Measurements from ENCODE around the gene MRLN. TPM values are rescaled to one million over a fixed set of nuclear protein-coding genes. Genes with fewer than 3 reads are reported as not detected.

The MRLN gene
- polyA plus RNA-seq, 1 of the 3 experiments (the other 2 are of a cell fraction): not detected

GRCh38 chr10:59713196-59713821 lies 39.9 kb downstream of the MRLN start:
- Histone ChIP-seq H2AFZ (ENCODE audit: low read depth) (no peak overlapping the region), H3K27ac (ENCODE audit: low read depth in 2 of 2, low read length in 1 of 2) (no peak overlapping the region), H3K4me2 (no peak overlapping the region), H3K9me3 (no peaks in the 10 kb centered on the region), H3F3A (replicated peaks; ENCODE audit: insufficient read depth) (peaks cover 4% of the 10 kb centered on the region), H3K9ac (no peak overlapping the region), H3K79me2 (ENCODE audit: insufficient read depth) (no peaks in the 10 kb centered on the region), H3K9me2 (no peaks in the 10 kb centered on the region), H4K20me1 (ENCODE audit: insufficient read depth) (no peaks in the 10 kb centered on the region), H3K36me3 (replicated peaks in 1 of 2; ENCODE audit: control insufficient read depth in 1 of 2, insufficient read depth in 2 of 2, low read length in 1 of 2) (no peaks in the 10 kb centered on the region), H3K27me3 (ENCODE audit: insufficient read depth) (peaks cover 6% of the 10 kb centered on the region; the same call in 1 of the 2 replicates), H3K4me1 (ENCODE audit: control insufficient read depth in 1 of 2, insufficient read depth in 2 of 2, low read depth in 1 of 2, low read length in 1 of 2) (peaks cover 0 to 21% of the 10 kb centered on the region in 2 experiments; a peak in 2 of 4 replicates), H3K4me3 (ENCODE audit: low read depth in 2 of 2, low read length in 1 of 2) (no peak overlapping the region)
- POLR2A ChIA-PET: no interaction called here
- 66% methylated on average over 7 of the region's 7 CpGs for WGBS (ENCODE audit: low lambda C conversion rate)
- no peak for TF ChIP-seq RCOR1 (IDR thresholded peaks at IDR 0.05; ENCODE audit: low read length)
- no peak for TF ChIP-seq SIN3A (IDR thresholded peaks at IDR 0.05; ENCODE audit: borderline replicate concordance, low read depth, low read length)
- no peak for TF ChIP-seq USF1 (IDR thresholded peaks at IDR 0.05; ENCODE audit: borderline replicate concordance, low read depth)
- no peak for TF ChIP-seq TAF1 (IDR thresholded peaks at IDR 0.05; ENCODE audit: borderline replicate concordance, low read depth, low read length)
- TF ChIP-seq SMC3 (IDR thresholded peaks at IDR 0.05; ENCODE audit: low read depth, low read length): no peak
- TF ChIP-seq MXI1 (IDR thresholded peaks at IDR 0.05; ENCODE audit: low read depth, low read length): no peak
- no peak for TF ChIP-seq IRF3 (IDR thresholded peaks at IDR 0.05; ENCODE audit: low read depth, low read length)
- TF ChIP-seq EZH2phosphoT487 (IDR thresholded peaks at IDR 0.05; ENCODE audit: borderline replicate concordance, low read depth): no peak
- CTCF ChIA-PET: interaction anchor here (1.5 kb wide), 1 partner anchor 87 kb away, joined by 5 read pairs; no protein-coding TSS in a partner anchor
- DNase-seq: no peak

GRCh38 chr10:59711871-59712494 lies 41.3 kb downstream of the MRLN start:
- H3K36me3 ChIP-seq (replicated peaks in 1 of 2; ENCODE audit: control insufficient read depth in 1 of 2, insufficient read depth in 2 of 2, low read length in 1 of 2): no peaks in the 10 kb centered on the region
- H2AFZ ChIP-seq (ENCODE audit: low read depth): no peak overlapping the region
- CTCF ChIA-PET: interaction anchor here (0.6 to 1.5 kb wide), 6 partner anchors 79 to 189 kb away, joined by 3 to 5 read pairs (median 4); no protein-coding TSS in a partner anchor
- H3K27me3 ChIP-seq (ENCODE audit: insufficient read depth): peaks cover 6% of the 10 kb centered on the region; the same call in 1 of the 2 replicates
- H3K4me3 ChIP-seq (ENCODE audit: low read depth in 2 of 2, low read length in 1 of 2): no peak overlapping the region
- no peaks in the 10 kb centered on the region for H3K79me2 ChIP-seq (ENCODE audit: insufficient read depth)
- H3K4me2 ChIP-seq: no peak overlapping the region
- no peaks in the 10 kb centered on the region for H3K9me2 ChIP-seq
- peak overlapping the region in 1 of 2 experiments; percentile 24; a peak in 1 of 4 replicates for H3K27ac ChIP-seq (ENCODE audit: low read depth in 2 of 2, low read length in 1 of 2)
- H4K20me1 ChIP-seq (ENCODE audit: insufficient read depth): no peaks in the 10 kb centered on the region
- peaks cover 0 to 23% of the 10 kb centered on the region in 2 experiments; a peak in 2 of 4 replicates for H3K4me1 ChIP-seq (ENCODE audit: control insufficient read depth in 1 of 2, insufficient read depth in 2 of 2, low read depth in 1 of 2, low read length in 1 of 2)
- H3K9ac ChIP-seq: no peak overlapping the region
- H3K9me3 ChIP-seq: no peaks in the 10 kb centered on the region
- peaks cover 4% of the 10 kb centered on the region for H3F3A ChIP-seq (replicated peaks; ENCODE audit: insufficient read depth)
- DNase-seq: peak; percentile 68
- POLR2A ChIA-PET: interaction anchor here (1.0 kb wide), 1 partner anchor 195 kb away, joined by 4 read pairs; the partner anchor contains the start of gene CCDC6
- WGBS (ENCODE audit: low lambda C conversion rate): 30% methylated on average over 3 of the region's 3 CpGs
- no peak for TF ChIP-seq RXRA (IDR thresholded peaks at IDR 0.05; ENCODE audit: borderline replicate concordance, low read depth)
- no peak for TF ChIP-seq TCF12 (IDR thresholded peaks at IDR 0.05)
- no peak for TF ChIP-seq FOSL2 (IDR thresholded peaks at IDR 0.05; ENCODE audit: borderline replicate concordance, low read depth)
- TF ChIP-seq CHD2 (IDR thresholded peaks at IDR 0.05; ENCODE audit: low read length, partially characterized antibody): peak; percentile 50
- TF ChIP-seq JUND (IDR thresholded peaks at IDR 0.05): no peak
- no peak for TF ChIP-seq USF1 (IDR thresholded peaks at IDR 0.05; ENCODE audit: borderline replicate concordance, low read depth)
- no peak for TF ChIP-seq FOXM1 (IDR thresholded peaks at IDR 0.05; ENCODE audit: low read depth)
- peak; percentile 56; the same call in 1 of the 2 replicates for TF ChIP-seq RCOR1 (IDR thresholded peaks at IDR 0.05; ENCODE audit: low read length)
- TF ChIP-seq FOXJ3 (CRISPR knock-in tag; IDR thresholded peaks at IDR 0.05): 0 out of 2 replicates have a peak, but pooled peaks have one; percentile 52
- TF ChIP-seq TAF1 (IDR thresholded peaks at IDR 0.05; ENCODE audit: borderline replicate concordance, low read depth, low read length): no peak
- TF ChIP-seq SMC3 (IDR thresholded peaks at IDR 0.05; ENCODE audit: low read depth, low read length): no peak
- peak; percentile 81 for TF ChIP-seq GATA2 (CRISPR knock-in tag; IDR thresholded peaks at IDR 0.05)
- TF ChIP-seq IRF3 (IDR thresholded peaks at IDR 0.05; ENCODE audit: low read depth, low read length): no peak
- no peak for TF ChIP-seq MXI1 (IDR thresholded peaks at IDR 0.05; ENCODE audit: low read depth, low read length)
- TF ChIP-seq PBX3 (IDR thresholded peaks at IDR 0.05): no peak
- peak in 1 of 2 experiments; percentile 43; a peak in 1 of 4 replicates for TF ChIP-seq EP300 (IDR thresholded peaks at IDR 0.05; ENCODE audit: borderline replicate concordance in 1 of 2, low read depth in 1 of 2, low read length in 1 of 2)

All from SK-N-SH (cell line).